ENCODE measurements around the gene TMEM259. TPM values are rescaled to one million over a fixed set of nuclear protein-coding genes. Genes with fewer than 3 reads are reported as not detected.

TMEM259 gene
- total RNA-seq, 1 experiment from 2014 or later = 202 TPM

- TF ChIP-seq POLR2AphosphoS5 (IDR thresholded peaks at IDR 0.05; ENCODE audit: low read depth, low read length) (peak; percentile 31; the same call in 1 of the 2 replicates), MAX (IDR thresholded peaks at IDR 0.05) (peak; percentile 75; the same call in 1 of the 2 replicates), POLR2A (IDR thresholded peaks at IDR 0.05; ENCODE audit: borderline replicate concordance, extremely low read depth, insufficient read depth, insufficient read length) (no peak), ZFX (IDR thresholded peaks at IDR 0.05) (0 out of 2 replicates have a peak, but pooled peaks have one; percentile 12), FOSL1 (IDR thresholded peaks at IDR 0.05; ENCODE audit: low read depth) (no peak)
- Histone ChIP-seq H3K79me2 (ENCODE audit: insufficient read depth, low read length) (peaks cover 26% of the 10 kb centered on the region; the same call in 1 of the 2 replicates), H3K9ac (ENCODE audit: low read length) (peak within 1 kb of the TSS; percentile 92), H3K27me3 (ENCODE audit: insufficient read depth, low read length) (no peaks in the 10 kb centered on the region), H3K27ac (ENCODE audit: low read depth, low read length) (peak within 1 kb of the TSS; percentile 100), H3K9me2 (ENCODE audit: insufficient read depth) (no peaks in the 10 kb centered on the region), H3K4me3 (replicated peaks in 1 of 2; ENCODE audit: low read depth in 1 of 2, low read length in 2 of 2) (peak within 1 kb of the TSS; percentile 64 to 78), H3K9me3 (ENCODE audit: control insufficient read depth in 1 of 2, insufficient read depth in 1 of 2, low read depth in 1 of 2, low read length in 2 of 2) (no peaks in the 10 kb centered on the region), H3K4me2 (ENCODE audit: low read length) (peak within 1 kb of the TSS; percentile 94), H4K20me1 (ENCODE audit: insufficient read depth) (no peaks in the 10 kb centered on the region), H3K4me1 (ENCODE audit: control insufficient read depth in 1 of 2, insufficient read depth in 2 of 2, low read length in 2 of 2) (peaks cover 36 to 71% of the 10 kb centered on the region in 2 experiments), H3K36me3 (ENCODE audit: control insufficient read depth in 1 of 2, insufficient read depth in 2 of 2, low read length in 2 of 2) (0 out of 4 replicates have a peak, but pooled peaks cover 0 to 3% of the 10 kb centered on the region in 2 experiments), H2AFZ (ENCODE audit: low read depth, low read length, poor library complexity, severe bottlenecking) (no peak within 1 kb of the TSS)
- ATAC-seq (peak; percentile 24), DNase-seq (ENCODE audit: low read depth, low spot score) (no peak)
- ChIA-PET RAD21 (ENCODE audit: low non-redundant PET in 1 of 2, low total read pairs in 2 of 2, uncharacterized antibody in 2 of 2, unreplicated experiment in 2 of 2) (no interaction called here), POLR2A (interaction anchor here (1.4 to 2.4 kb wide), 4 partner anchors 8 to 200 kb away, joined by 3 to 8 read pairs (median 6); partner anchors contain the start of gene RNU6-2), CTCF (interaction anchor here (0.6 to 1.3 kb wide), 2 partner anchors 24 to 180 kb away, joined by 3 to 4 read pairs; no protein-coding TSS in a partner anchor)
- intact Hi-C loops (cut with micrococcal nuclease) = no loop called here
- no TSS peak for BruUV-seq (replicated peaks)
Observed at GRCh38 chr19:1066748-1067340, 45.9 kb upstream of the TMEM259 start, which contains the start of gene ARHGAP45. ARHGAP45 (plus strand) TSS chr19:1067167; CDS start chr19:1067406, 239 bp downstream.

GRCh38 chr19:1066251-1066747 lies 45.4 kb upstream of the TMEM259 start:
- peak overlapping the region; percentile 94 for H3K4me2 ChIP-seq (ENCODE audit: low read length)
- ChIA-PET RAD21 (ENCODE audit: low non-redundant PET in 1 of 2, low total read pairs in 2 of 2, uncharacterized antibody in 2 of 2, unreplicated experiment in 2 of 2) (interaction anchor here in 1 of 2 experiments (1.0 kb wide), 1 partner anchor 28 kb away, joined by 5 read pairs; no protein-coding TSS in a partner anchor), POLR2A (interaction anchor here (1.4 to 2.4 kb wide), 4 partner anchors 9 to 200 kb away, joined by 3 to 8 read pairs (median 6); partner anchors contain the start of gene RNU6-2), CTCF (interaction anchor here (0.6 to 2.5 kb wide), 5 partner anchors 10 to 181 kb away, joined by 3 to 20 read pairs (median 4); no protein-coding TSS in a partner anchor)
- 0 out of 4 replicates have a peak, but pooled peaks cover 0 to 3% of the 10 kb centered on the region in 2 experiments for H3K36me3 ChIP-seq (ENCODE audit: control insufficient read depth in 1 of 2, insufficient read depth in 2 of 2, low read length in 2 of 2)
- H3K9ac ChIP-seq (ENCODE audit: low read length) = peak overlapping the region; percentile 92
- peaks cover 26% of the 10 kb centered on the region; the same call in 1 of the 2 replicates for H3K79me2 ChIP-seq (ENCODE audit: insufficient read depth, low read length)
- no TSS peak for BruUV-seq (replicated peaks)
- no peaks in the 10 kb centered on the region for H3K27me3 ChIP-seq (ENCODE audit: insufficient read depth, low read length)
- no peak for DNase-seq (ENCODE audit: low read depth, low spot score)
- H3K4me3 ChIP-seq (replicated peaks in 1 of 2; ENCODE audit: low read depth in 1 of 2, low read length in 2 of 2) = peak overlapping the region; percentile 64 to 78
- no peaks in the 10 kb centered on the region for H3K9me2 ChIP-seq (ENCODE audit: insufficient read depth)
- H3K9me3 ChIP-seq (ENCODE audit: control insufficient read depth in 1 of 2, insufficient read depth in 1 of 2, low read depth in 1 of 2, low read length in 2 of 2) = no peaks in the 10 kb centered on the region
- intact Hi-C loops (cut with micrococcal nuclease) = no loop called here
- peaks cover 36 to 71% of the 10 kb centered on the region in 2 experiments for H3K4me1 ChIP-seq (ENCODE audit: control insufficient read depth in 1 of 2, insufficient read depth in 2 of 2, low read length in 2 of 2)
- peak; percentile 10 for ATAC-seq
- no peak overlapping the region for H2AFZ ChIP-seq (ENCODE audit: low read depth, low read length, poor library complexity, severe bottlenecking)
- no peaks in the 10 kb centered on the region for H4K20me1 ChIP-seq (ENCODE audit: insufficient read depth)
- H3K27ac ChIP-seq (ENCODE audit: low read depth, low read length) = peak overlapping the region; percentile 100
- no peak for TF ChIP-seq REST (IDR thresholded peaks at IDR 0.05; ENCODE audit: low read depth)
- TF ChIP-seq YY1 (IDR thresholded peaks at IDR 0.05; ENCODE audit: extremely low read depth, insufficient replicate concordance, low read depth, low read length) = no peak
- no peak for TF ChIP-seq EZH2phosphoT487 (IDR thresholded peaks at IDR 0.05; ENCODE audit: borderline replicate concordance)
- no peak for TF ChIP-seq POLR2A (IDR thresholded peaks at IDR 0.05; ENCODE audit: borderline replicate concordance, extremely low read depth, insufficient read depth, insufficient read length)
- no peak for TF ChIP-seq EGR1 (IDR thresholded peaks at IDR 0.05; ENCODE audit: low read depth)
- no peak for TF ChIP-seq CTCF (IDR thresholded peaks at IDR 0.05 in 2 of 3, conservative IDR thresholded peaks at IDR 0.05 in 1 of 3; ENCODE audit: borderline replicate concordance in 1 of 3, insufficient read depth in 1 of 3, low read depth in 2 of 3, low read length in 2 of 3)
- TF ChIP-seq RAD21 (IDR thresholded peaks at IDR 0.05; ENCODE audit: low read depth) = no peak
- TF ChIP-seq ZFX (IDR thresholded peaks at IDR 0.05) = no peak
- TF ChIP-seq EZH2 (IDR thresholded peaks at IDR 0.05) = no peak

Data from HCT116 (cell line).